HG02759 (cell line): ENCODE results near the gene UGGT1.

Experiments used
- ATAC-seq: cut with Tn5 transposase; IDR thresholded peaks from one replicate; pipeline ENCODE4 v1.9.1; 2021; ENCODE audit warnings: mild to moderate bottlenecking, moderate library complexity; ENCODE audit not compliant: unreplicated experiment

The UGGT1 gene

DNA sequence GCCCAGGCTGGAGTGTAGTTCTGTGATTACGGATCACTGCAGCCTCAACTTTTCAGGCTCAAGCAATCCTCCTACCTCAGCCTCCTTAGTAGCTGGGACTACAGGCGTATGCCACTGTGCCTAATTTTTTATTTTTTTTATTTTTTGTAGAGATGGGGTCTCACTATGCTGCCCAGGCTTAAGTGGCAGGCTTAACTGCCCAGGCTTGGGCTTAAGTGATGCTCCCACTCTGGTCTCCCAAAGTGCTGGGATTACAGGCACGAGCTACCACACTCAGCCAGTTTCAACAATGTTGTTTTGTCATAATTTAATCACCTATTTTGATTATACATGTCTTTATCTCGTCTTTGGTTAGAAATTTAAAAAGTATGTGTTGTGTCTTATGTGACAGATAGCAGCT, 18.2 kb downstream of the UGGT1 start:
- no peak for ATAC-seq

DNA sequence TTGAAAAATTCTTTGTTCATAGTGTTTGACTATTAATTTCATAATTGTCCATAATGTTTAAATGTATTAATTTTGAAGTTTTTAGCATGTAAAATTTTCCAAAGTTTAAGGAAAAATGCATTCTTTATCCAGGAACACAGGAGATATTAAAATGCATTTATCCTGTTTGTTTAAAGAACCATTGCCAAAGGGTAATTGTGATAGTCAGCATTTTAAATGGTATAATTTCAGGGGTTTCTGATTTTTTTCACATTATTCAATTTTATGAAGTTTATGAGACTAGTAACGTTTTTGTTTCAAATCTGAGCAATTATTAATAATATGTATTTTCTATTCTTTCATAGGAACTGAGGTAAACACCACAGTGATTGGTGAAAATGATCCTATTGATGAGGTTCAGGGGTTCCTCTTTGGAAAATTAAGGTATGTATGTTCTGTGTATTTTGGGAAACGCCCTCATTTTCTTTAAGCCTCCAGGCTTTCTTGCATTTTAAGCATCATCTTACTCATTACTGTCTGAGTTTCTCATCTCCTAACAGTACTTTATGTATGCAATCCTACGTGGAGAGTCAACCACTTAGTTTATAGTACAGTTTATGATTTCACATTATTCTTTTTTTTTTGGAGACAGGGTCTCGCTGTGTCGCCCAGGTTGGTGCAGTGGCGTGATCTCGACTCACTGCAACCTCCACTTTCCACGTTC, 25.1 kb downstream of the UGGT1 start:
- ATAC-seq: no peak

DNA sequence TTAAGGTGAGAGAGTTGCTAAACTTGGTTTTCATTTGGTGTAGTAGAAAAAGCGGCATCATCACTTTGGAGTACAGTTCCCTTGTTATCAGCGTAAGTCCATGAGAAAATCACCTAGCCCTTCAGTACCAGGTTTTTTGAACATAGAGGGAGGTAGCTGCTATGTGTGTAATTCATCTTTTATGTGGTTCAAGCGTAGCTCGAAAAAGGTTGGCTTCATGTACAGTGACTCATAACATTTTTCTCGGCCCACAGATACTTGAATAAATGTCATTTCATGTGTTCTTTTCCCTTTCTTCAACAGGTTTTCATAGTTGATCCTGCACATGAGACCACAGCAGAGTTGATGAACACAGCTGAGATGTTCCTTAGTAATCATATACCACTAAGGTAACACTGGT, 43.6 kb downstream of the UGGT1 start:
- ATAC-seq: no peak

- ATAC-seq: no peak
These were observed 46.2 kb downstream of the UGGT1 start for GRCh38 chr2:128137094-128137616.

DNA sequence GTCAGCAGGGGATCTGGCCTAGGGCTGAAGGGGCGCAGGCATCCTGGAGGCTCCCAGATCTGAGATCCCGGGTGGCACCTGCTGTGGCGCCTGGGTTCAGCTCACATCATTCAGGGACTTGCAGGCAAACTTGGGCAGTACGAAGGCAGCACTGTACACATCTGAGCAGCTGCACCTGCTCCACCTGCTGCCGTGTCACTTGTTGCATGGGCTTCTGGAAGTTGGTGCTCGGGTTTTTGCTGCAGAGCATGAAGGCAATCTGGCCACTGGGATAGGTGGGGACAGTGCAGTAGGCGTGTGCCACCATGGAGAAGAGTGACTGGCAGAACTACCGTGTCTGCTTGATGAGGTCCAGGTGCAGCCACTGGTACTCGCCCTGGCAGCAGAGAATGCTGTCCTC, 48.6 kb downstream of the UGGT1 start:
- no peak for ATAC-seq

GRCh38 chr2:128145651-128146050, 54.7 kb downstream of the UGGT1 start:
- ATAC-seq: no peak

DNA sequence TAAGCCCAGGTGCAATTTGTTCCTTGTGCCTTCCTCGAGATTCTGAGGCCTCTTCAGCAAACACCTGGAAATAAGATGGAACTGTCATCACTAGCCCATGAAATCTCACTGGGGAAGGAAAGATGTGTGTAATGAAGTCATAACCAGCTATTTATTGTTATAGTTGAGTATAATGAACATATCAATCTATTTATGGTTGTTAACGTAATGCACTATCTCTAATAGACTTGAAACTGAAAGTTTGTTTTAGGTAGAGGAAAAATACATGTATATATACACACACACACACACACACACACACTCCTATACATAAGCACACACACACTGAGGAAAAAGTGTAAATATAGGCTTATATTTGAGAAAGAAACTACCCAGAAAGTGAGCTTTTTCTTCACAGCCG, 62.8 kb downstream of the UGGT1 start:
- no peak for ATAC-seq

DNA sequence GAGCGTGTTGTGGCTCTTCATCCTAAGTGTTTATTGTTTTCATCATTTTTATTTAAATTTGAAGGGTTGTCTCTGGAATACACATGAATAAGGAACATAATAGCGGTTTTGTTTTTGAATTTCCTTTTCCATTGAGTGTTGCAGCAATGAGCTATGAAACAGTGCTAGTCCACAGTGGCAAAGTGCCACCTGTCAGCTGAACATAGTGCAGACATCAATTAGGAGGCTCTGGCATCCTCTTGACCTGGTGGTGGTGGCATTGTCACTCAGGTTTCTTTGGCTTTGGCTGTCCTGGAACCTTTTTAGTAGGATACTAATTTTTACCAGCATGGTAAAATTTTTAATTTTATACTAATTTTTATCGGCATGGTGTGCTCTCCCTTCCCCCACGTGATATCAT, 63.2 kb downstream of the UGGT1 start:
- ATAC-seq: no peak

GRCh38 chr2:128155970-128156369, 65.0 kb downstream of the UGGT1 start:
- ATAC-seq: no peak

DNA sequence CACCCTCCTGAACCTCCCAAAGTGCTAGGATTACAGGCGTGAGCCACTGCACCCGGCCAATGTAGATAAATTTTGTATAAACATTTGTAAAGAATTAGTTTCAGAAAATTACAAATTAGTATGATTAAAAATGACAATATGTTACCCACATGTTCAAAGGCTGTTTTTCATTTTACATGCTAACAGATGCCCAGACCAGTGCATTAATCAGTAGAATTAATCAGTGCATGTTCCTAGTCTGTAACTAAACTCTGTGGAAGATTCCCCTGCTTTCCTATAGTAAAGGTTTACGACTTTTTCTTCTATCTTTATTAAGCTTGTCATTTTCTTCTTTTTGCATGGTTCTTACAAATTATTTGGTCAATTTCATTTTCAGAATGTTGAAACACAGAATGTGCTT, 65.8 kb downstream of the UGGT1 start:
- ATAC-seq: no peak

DNA sequence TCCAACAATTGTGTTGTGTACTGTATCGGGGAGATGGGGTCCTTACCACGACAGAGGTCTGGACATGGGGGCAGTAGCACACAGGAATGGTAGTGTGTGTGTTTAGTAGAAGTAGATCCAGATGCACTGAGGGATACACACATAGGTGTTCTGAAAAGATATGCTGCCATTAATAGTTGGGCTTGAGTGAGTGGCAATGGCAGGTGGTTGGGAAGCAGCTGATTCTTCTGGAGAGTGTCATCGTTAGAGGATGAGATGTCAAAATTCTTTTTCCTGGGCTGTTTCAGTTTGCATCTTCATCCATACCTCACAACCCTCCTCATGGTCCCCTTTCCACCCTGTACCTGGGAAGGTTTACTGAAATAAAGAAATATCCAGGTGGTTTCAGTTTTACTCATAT, 66.6 kb downstream of the UGGT1 start:
- no peak for ATAC-seq

GRCh38 chr2:128158176-128158575, 67.2 kb downstream of the UGGT1 start:
- ATAC-seq: no peak

DNA sequence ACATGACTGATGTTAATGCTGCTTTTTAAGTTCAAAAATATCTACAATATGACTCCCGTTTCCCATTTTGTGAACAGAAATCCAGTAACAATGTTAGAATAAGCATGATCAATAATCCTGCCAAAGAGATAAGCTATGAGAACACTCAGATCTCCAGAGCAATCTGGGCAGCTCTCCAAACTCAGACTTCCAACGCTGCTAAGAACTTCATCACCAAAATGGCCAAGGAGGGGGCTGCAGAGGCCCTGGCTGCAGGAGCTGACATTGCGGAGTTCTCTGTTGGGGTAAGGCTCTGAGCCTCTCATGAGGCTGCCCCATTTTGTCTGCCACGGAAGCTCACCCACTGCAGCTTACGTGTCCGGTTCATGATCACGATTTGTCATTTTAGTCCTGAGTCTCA, 68.4 kb downstream of the UGGT1 start:
- ATAC-seq: no peak

- no peak for ATAC-seq
These were observed 69.7 kb downstream of the UGGT1 start for GRCh38 chr2:128160616-128161275.

DNA sequence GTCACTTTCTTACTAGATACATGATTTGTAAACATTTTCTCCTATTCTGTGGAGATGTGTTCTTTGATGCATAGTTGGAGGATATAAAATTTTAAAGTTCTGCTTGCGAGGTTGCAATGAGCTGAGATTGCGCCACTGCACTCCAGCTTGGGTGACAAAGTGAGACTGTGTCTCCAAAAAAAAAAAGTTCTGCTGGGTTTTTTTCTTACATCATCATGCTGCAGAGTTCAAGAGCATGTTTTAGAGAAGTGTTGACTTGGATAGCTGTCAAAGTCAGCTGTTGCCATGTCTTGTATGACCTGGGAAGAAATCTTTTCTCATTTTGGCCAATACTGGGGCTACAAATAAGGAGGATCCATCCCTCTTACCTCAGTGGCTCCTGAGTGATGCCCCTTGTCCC, 71.3 kb downstream of the UGGT1 start:
- no peak for ATAC-seq

- ATAC-seq: no peak
These were observed 73.3 kb downstream of the UGGT1 start for GRCh38 chr2:128164311-128164710.

DNA sequence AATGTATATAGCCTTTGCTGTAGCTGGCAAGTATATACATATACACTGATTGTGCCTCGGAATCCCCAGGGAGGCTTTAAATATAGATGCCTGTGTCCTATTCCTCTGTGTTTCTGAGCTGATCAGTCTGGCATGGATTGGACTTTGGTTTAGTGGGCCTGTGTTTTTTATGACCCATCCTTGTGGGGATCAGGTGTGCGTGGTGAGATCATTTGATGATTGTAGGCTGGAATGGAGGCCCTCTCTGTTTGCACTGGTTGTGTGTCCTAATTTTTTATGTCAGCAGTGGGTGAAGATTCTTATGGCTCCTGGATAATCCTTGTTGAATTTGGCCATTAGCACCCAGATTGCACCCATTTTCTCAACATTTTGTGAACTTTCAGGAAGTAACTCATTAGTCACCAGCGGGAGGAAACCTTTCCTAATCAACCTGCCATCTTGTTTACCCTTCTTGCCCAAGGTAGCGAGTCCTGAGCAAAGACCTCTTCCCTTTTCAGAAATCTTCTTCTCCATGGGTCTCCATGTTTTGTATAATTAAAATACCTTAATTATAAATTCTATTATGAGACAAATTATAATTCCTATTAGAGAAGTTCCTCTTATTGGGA, 75.8 kb downstream of the UGGT1 start:
- no peak for ATAC-seq

- no peak for ATAC-seq
These were observed 78.1 kb downstream of the UGGT1 start for GRCh38 chr2:128169094-128169493.

DNA sequence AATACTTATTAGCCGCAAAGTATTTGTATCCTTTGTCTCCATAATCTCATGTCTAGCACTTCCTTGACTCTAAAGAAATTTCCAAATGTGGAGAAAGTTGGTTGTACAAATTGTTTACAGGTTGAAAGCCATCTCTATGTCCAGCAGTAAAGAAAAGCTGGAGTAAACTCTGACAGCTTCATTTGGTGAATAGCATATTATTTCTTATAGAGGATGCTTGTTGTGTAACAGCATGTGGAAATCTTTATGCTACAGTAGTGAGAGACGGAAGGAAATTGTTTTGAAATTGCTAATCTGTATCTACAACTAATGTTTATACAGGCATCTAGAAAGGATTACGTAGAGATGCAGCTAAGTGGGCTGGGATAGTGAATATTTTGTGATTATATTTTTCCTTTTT, 78.5 kb downstream of the UGGT1 start:
- no peak for ATAC-seq

DNA sequence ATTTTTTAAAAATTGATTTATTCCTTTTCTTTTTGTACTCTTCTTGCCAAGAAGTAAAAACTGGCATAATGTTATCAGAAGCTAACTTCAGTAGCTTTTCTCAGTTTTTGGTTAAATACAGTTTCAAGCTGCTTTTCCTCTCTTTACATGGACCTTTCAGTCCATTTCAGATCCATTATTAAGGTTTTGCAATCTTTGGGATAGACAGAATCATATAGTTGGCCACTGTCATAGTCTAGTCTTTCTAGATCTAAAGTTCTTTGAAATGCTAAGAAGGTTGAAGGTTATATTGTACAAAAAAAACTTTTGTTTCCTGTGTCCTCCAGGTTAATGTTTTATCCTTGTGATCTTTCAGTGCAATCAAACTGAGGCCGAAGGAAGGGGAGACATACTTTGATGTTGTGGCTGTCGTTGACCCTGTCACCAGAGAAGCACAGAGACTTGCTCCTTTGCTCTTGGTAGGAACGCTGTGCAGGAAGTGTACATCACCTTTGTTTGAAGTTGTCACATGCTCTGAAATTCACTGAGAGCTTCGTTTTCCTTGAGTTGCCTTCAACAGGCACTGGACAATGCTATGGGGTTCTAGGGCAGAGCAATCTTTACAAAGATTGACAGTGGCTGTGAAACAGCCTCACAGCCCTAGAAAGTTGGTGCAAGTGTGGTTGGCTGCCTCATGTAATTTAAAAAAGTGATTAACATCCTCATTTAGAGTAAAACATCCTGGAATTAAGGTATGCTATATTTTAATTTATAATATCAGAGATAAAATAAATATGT, 79.1 kb downstream of the UGGT1 start:
- ATAC-seq: no peak

DNA sequence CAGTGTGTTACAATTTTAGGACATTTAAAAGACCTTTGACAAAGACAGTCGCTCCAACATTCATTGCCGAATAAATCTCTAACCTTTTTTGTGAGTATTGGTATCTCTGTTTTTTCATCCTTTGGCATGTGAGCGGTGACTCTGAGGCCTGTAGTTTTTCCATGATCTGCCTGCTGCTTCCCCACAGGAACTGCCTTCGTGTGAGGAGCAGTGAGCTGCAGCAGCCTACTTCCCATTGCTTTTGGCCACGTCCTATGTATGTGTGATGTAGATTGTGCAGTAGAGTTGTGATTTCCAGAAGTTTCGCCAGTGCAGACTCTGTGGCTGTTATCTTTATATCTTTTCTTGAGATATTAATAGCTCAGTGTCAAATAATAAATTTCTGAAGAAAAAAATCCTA, 79.8 kb downstream of the UGGT1 start:
- ATAC-seq: no peak
